Smooth muscle cell (in vitro differentiated cells): Measurements from ENCODE around the gene TEAD1. TPM values are rescaled to one million over a fixed set of nuclear protein-coding genes. Genes with fewer than 3 reads are reported as not detected.

Experiments
- DNase-seq: peaks from one replicate; lab custom pipeline; 2025; ENCODE audit not compliant: unreplicated experiment; lab: John Stamatoyannopoulos, UW
- H2AFZ ChIP-seq: fragments of 200-600 bp; sonication (generic); 2 replicates; pipeline ENCODE4 v1.6.0; 2016; ENCODE audit warnings: antibody characterized with exemption, low read depth, mild to moderate bottlenecking
- H3F3A ChIP-seq: fragments of 200-600 bp; sonication (generic); 2 replicates; pipeline ENCODE4 v1.6.0; 2017; ENCODE audit warnings: antibody characterized with exemption, low read depth
- H3K27ac ChIP-seq: fragments of 200-600 bp; sonication (generic); 2 replicates; pipeline ENCODE4 v1.5.1; 2016; ENCODE audit warnings: low read depth, mild to moderate bottlenecking
- H3K27me3 ChIP-seq: fragments of 200-600 bp; sonication (generic); 2 replicates; pipeline ENCODE4 v1.6.1; 2016; ENCODE audit warnings: low read depth, mild to moderate bottlenecking
- H3K36me3 ChIP-seq: fragments of 200-600 bp; sonication (generic); 2 replicates; pipeline ENCODE4 v1.5.1; 2016; ENCODE audit warnings: low read depth
- H3K4me1 ChIP-seq: fragments of 200-600 bp; sonication (generic); 2 replicates; pipeline ENCODE4 v1.5.1; 2016; ENCODE audit warnings: low read depth
- H3K4me2 ChIP-seq: fragments of 200-600 bp; sonication (generic); 2 replicates; pipeline ENCODE4 v1.6.0; 2016; ENCODE audit warnings: mild to moderate bottlenecking
- H3K4me3 ChIP-seq: fragments of 200-600 bp; sonication (generic); 2 replicates; pipeline ENCODE4 v1.5.1; 2016; ENCODE audit warnings: mild to moderate bottlenecking
- H3K79me2 ChIP-seq: fragments of 200-600 bp; sonication (generic); 2 replicates; pipeline ENCODE4 v1.6.0; 2016; ENCODE audit warnings: low read depth, mild to moderate bottlenecking
- H3K9ac ChIP-seq: fragments of 200-600 bp; sonication (generic); 2 replicates; pipeline ENCODE4 v1.6.0; 2016; ENCODE audit warnings: low read depth
- H3K9me3 ChIP-seq: fragments of 200-600 bp; sonication (generic); replicated peaks from 2 replicates; pipeline ENCODE4 v1.5.1; 2016; ENCODE audit warnings: low read depth
- H4K20me1 ChIP-seq: fragments of 200-600 bp; sonication (generic); 2 replicates; pipeline ENCODE4 v1.6.0; 2016; ENCODE audit warnings: low read depth
- CTCF ChIP-seq: fragments of 200-600 bp; sonication (generic); IDR thresholded peaks from 2 replicates; pipeline ENCODE4 v1.5.1; 2017; ENCODE audit warnings: borderline replicate concordance, mild to moderate bottlenecking, antibody characterized with exemption; ENCODE audit not compliant: insufficient read depth, poor library complexity, severe bottlenecking
- WGBS: methylation state at CpG from one replicate; pipeline ENCODE4 v1.1.7; 2016; ENCODE audit warnings: low lambda C conversion rate; 5-methylcytosine and 5-hydroxymethylcytosine counted together
- polyA plus RNA-seq: library from polyadenylated mRNA; unstranded; fragments of >200 nt; fragmentation: Nextera tagmentation; extraction: Ambion mirVana; gene quantifications from 2 replicates; pipeline ENCODE4 v1.2.1, GENCODE V29; 2016
- total RNA-seq: library from RNA; depleted of rRNA; stranded (reverse); fragments of >200 nt; gene quantifications from 2 replicates; pipeline ENCODE4 v1.2.3, GENCODE V29; 2014

TEAD1 gene
- total and polyA plus RNA-seq, 2 experiments from 2014 or later = 63.0 to 181 TPM

- DNase-seq = no peak
- Histone ChIP-seq H3K36me3 (no peaks in the 10 kb centered on the region), H3K4me2 (peak overlapping the region; percentile 84), H3F3A (peaks cover 19% of the 10 kb centered on the region), H4K20me1 (peaks cover 24% of the 10 kb centered on the region), H3K4me1 (peaks cover 88% of the 10 kb centered on the region), H2AFZ (no peak overlapping the region), H3K27me3 (no peaks in the 10 kb centered on the region), H3K9ac (peak overlapping the region; percentile 36), H3K4me3 (no peak overlapping the region), H3K79me2 (peaks cover 100% of the 10 kb centered on the region), H3K9me3 (no peaks in the 10 kb centered on the region), H3K27ac (peak overlapping the region; percentile 99)
- WGBS = 58% methylated on average over 1 of the region's 1 CpG
- TF ChIP-seq CTCF = no peak
Measured at GRCh38 chr11:12684816-12685215, 10.6 kb downstream of the TEAD1 start.

- H4K20me1 ChIP-seq = peaks cover 24% of the 10 kb centered on the region
Measured at GRCh38 chr11:12685229-12685628, 11.0 kb downstream of the TEAD1 start.

DNA sequence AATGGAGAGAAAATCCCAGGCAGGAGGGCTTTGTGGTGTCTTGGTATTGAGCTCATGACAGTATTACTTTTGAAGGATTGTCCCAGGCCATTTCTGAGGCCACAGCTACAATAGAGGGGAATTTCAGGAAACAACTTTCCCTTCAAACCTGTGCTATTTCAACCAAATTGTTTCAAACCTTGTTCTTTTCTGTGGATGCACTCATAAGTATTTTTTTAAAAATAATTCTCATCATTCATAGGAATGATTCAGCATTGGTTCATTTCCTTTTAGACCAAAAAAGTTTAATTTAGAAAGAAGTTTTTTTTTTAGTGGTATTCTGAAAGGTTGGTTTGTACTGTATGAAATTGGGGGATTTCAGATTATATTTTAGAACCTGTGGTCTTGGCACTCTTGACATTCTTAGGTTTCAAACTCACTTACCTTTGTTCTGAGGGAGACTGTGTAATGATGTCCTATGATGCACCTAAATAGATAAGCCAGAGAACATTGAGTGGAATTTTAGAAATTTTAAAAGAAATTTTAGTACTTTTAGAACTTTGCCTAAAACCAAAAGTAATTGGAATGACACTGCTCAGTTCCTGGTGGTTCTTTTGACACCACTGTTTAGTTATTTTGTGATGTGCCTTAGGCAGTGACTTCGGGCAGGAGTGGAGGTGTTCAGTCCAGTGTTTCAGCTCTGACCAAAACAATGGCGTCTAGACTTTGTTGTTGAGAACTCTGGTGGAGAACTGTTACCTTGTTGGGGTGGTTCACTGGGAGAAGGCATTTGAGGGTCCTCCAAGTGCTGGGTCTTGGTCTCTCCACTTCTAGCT is 12.2 kb downstream of the TEAD1 start:
- peaks cover 24% of the 10 kb centered on the region for H4K20me1 ChIP-seq
- no peaks in the 10 kb centered on the region for H3K36me3 ChIP-seq
- no peaks in the 10 kb centered on the region for H3K9me3 ChIP-seq
- no peak for DNase-seq
- peak overlapping the region; percentile 36 for H3K9ac ChIP-seq
- peaks cover 29% of the 10 kb centered on the region for H3F3A ChIP-seq
- no peak overlapping the region for H3K4me3 ChIP-seq
- peaks cover 81% of the 10 kb centered on the region for H3K4me1 ChIP-seq
- 66% methylated on average over 2 of the region's 2 CpGs for WGBS
- peaks cover 100% of the 10 kb centered on the region for H3K79me2 ChIP-seq
- H3K27ac ChIP-seq = peak overlapping the region; percentile 99
- H2AFZ ChIP-seq = no peak overlapping the region
- no peak for TF ChIP-seq CTCF
- H3K27me3 ChIP-seq = no peaks in the 10 kb centered on the region
- H3K4me2 ChIP-seq = peak overlapping the region; percentile 84

More at GRCh38 chr11:12685229-12685628, 11.0 kb downstream of the TEAD1 start:
- Histone ChIP-seq H3K79me2 (peaks cover 100% of the 10 kb centered on the region), H3K9me3 (no peaks in the 10 kb centered on the region), H3K36me3 (no peaks in the 10 kb centered on the region), H2AFZ (no peak overlapping the region), H3K4me2 (peak overlapping the region; percentile 84), H3K4me3 (no peak overlapping the region), H3K27ac (peak overlapping the region; percentile 99), H3K4me1 (peaks cover 87% of the 10 kb centered on the region), H3K27me3 (no peaks in the 10 kb centered on the region), H3K9ac (peak overlapping the region; percentile 36), H3F3A (peaks cover 19% of the 10 kb centered on the region)
- no peak for TF ChIP-seq CTCF
- DNase-seq = no peak
- 64% methylated on average over 3 of the region's 3 CpGs for WGBS
